HepG2 (cell line): Measurements from ENCODE around the gene HELT. TPM values are rescaled to one million over a fixed set of nuclear protein-coding genes. Genes with fewer than 3 reads are reported as not detected.

Experiments used
- ATAC-seq: fragments of 200-7000 bp; cut with Tn5 transposase; 3 replicates; pipeline ENCODE4 v1.9.1; 2020; ENCODE audit warnings: mild to moderate bottlenecking, moderate library complexity
- BruUV-seq: library from RNA; stranded (reverse); fragments of 400-500 nt; replicated peaks from 2 replicates; lab custom pipeline; 2021; lab: Mats Ljungman, UMichigan
- CTCF ChIA-PET: fragments of 300-600 bp; formaldehyde crosslinking; extraction: SDS; loops from one replicate; lab custom pipeline; 2021; ENCODE audit warnings: low total read pairs, inconsistent platforms, low intra/inter-chr PET ratio; lab: Yijun Ruan, JAX
- POLR2A ChIA-PET: fragments of 350-600 bp; sonication (Branson Sonifier 250); formaldehyde crosslinking; loops from one replicate; lab custom pipeline; 2020; ENCODE audit warnings: antibody characterized with exemption, inconsistent platforms; lab: Yijun Ruan, JAX
- DNase-seq: peaks from one replicate; pipeline ENCODE4 v3.0.0-alpha.2; 2015; ENCODE audit warnings: low spot score
- FAIRE-seq: peaks from 3 replicates; lab custom pipeline; 2011; peaks lifted over from hg19 to GRCh38; lab: Jason Lieb, UNC
- H2AFZ ChIP-seq: one replicate; pipeline ENCODE4 v1.6.1; 2011; ENCODE audit warnings: low read length, inconsistent platforms
- H3K27ac ChIP-seq: fragments of 300-600 bp; 3 replicates; pipeline ENCODE4 v1.8.0; 2011; ENCODE audit warnings: mixed run types, mild to moderate bottlenecking, mixed read lengths, low read length, inconsistent platforms; ENCODE audit not compliant: insufficient read depth; ENCODE audit errors: extremely low read length
- H3K27me3 ChIP-seq, 2 experiments: fragments of 200-600 bp in 1 of 2; 2 replicates in 1 of 2; 3 replicates in 1 of 2; pipeline versions ENCODE4 v1.6.0 to v1.8.0; 2011; ENCODE audit warnings: low read length in 2 of 2, mild to moderate bottlenecking in 2 of 2, moderate library complexity in 2 of 2, inconsistent platforms in 1 of 2; ENCODE audit not compliant: insufficient read depth in 2 of 2, control insufficient read depth in 1 of 2
- H3K36me3 ChIP-seq, 2 experiments: fragments of 200-600 bp in 1 of 2; replicated peaks in 1 of 2; 2 replicates in 1 of 2; 3 replicates in 1 of 2; pipeline versions ENCODE4 v1.5.1 to v1.8.0; 2011; ENCODE audit warnings: low read length in 2 of 2, inconsistent platforms in 1 of 2; ENCODE audit not compliant: insufficient read depth in 2 of 2, control insufficient read depth in 1 of 2
- H3K4me1 ChIP-seq: 2 replicates; pipeline ENCODE4 v1.5.1; 2012; ENCODE audit warnings: low read length, inconsistent platforms; ENCODE audit not compliant: insufficient read depth
- H3K4me2 ChIP-seq: 2 replicates; pipeline ENCODE4 v1.6.0; 2011; ENCODE audit warnings: low read depth, low read length, inconsistent platforms
- H3K4me3 ChIP-seq, 3 experiments: fragments of 200-600 bp in 1 of 3; sonication (generic), shearing (Covaris generic) in 1 of 3; replicated peaks in 1 of 3; 2 replicates each; pipeline ENCODE4 v1.5.1; 2011 to 2016; ENCODE audit warnings: low read length in 3 of 3, inconsistent platforms in 2 of 3, low read depth in 2 of 3, mild to moderate bottlenecking in 2 of 3, control low read depth in 1 of 3, mixed read lengths in 1 of 3; ENCODE audit not compliant: insufficient read depth in 1 of 3
- H3K79me2 ChIP-seq: one replicate; pipeline ENCODE4 v1.6.1; 2011; ENCODE audit warnings: low read length, inconsistent platforms; ENCODE audit not compliant: insufficient read depth
- H3K9ac ChIP-seq: 2 replicates; pipeline ENCODE4 v1.6.0; 2011; ENCODE audit warnings: mild to moderate bottlenecking, low read depth, low read length, inconsistent platforms; ENCODE audit not compliant: insufficient read depth
- H3K9me3 ChIP-seq: 2 replicates; pipeline ENCODE4 v1.5.1; 2012; ENCODE audit warnings: mild to moderate bottlenecking, low read length
- H4K20me1 ChIP-seq: 2 replicates; pipeline ENCODE4 v1.6.0; 2011; ENCODE audit warnings: inconsistent platforms, mild to moderate bottlenecking, low read length, moderate library complexity; ENCODE audit not compliant: insufficient read depth
- CCAR2 ChIP-seq: fragments of 200-400 bp; formaldehyde crosslinking; optimal IDR thresholded peaks from 2 replicates; pipeline ENCODE3; 2018; ENCODE audit warnings: low read depth, mild to moderate bottlenecking, low read length, moderate library complexity
- KLF16 ChIP-seq, 2 experiments: sonication (generic) in 1 of 2; formaldehyde crosslinking in 1 of 2; IDR thresholded peaks; 2 replicates each; pipeline versions ENCODE4 v1.6.1 to v1.8.0; 2016 to 2023; ENCODE audit warnings: missing genetic modification reagents in 2 of 2, missing compliant biosample characterization in 1 of 2
- NFE2 ChIP-seq: sonication (generic); formaldehyde crosslinking; IDR thresholded peaks from 2 replicates; pipeline ENCODE4 v1.4.0; 2020; ENCODE audit warnings: missing genetic modification reagents
- SOX6 ChIP-seq, 2 experiments: fragments of 450-650 bp in 1 of 2; sonication (generic) in 1 of 2; formaldehyde crosslinking in 1 of 2; IDR thresholded peaks; 2 replicates each; pipeline versions ENCODE4 v1.4.0 to v1.6.1; 2017 to 2020; ENCODE audit warnings: antibody characterized with exemption in 1 of 2, mild to moderate bottlenecking in 1 of 2, missing genetic modification reagents in 1 of 2
- TCF12 ChIP-seq, 2 experiments: fragments of 450-650 bp in 1 of 2; sonication (generic) in 1 of 2; formaldehyde crosslinking in 1 of 2; IDR thresholded peaks; 2 replicates each; pipeline versions ENCODE4 v1.6.1 to v1.8.0; 2017 to 2022; ENCODE audit warnings: antibody characterized with exemption in 1 of 2, mild to moderate bottlenecking in 1 of 2, missing genetic modification reagents in 1 of 2, moderate library complexity in 1 of 2
- XBP1 ChIP-seq: sonication (generic); formaldehyde crosslinking; IDR thresholded peaks from 2 replicates; pipeline ENCODE4 v1.5.0; 2020; ENCODE audit warnings: missing genetic modification reagents
- ZNF432 ChIP-seq: sonication (generic); formaldehyde crosslinking; IDR thresholded peaks from 2 replicates; pipeline ENCODE4 v1.5.0; 2020; ENCODE audit warnings: missing genetic modification reagents, mild to moderate bottlenecking, borderline replicate concordance
- ZNF792 ChIP-seq: IDR thresholded peaks from 2 replicates; pipeline ENCODE4 v1.6.1; 2016
- WGBS: methylation state at CpG from one replicate; pipeline ENCODE4 v1.1.6; 2017; ENCODE audit warnings: low lambda C conversion rate; 5-methylcytosine and 5-hydroxymethylcytosine counted together
- in situ Hi-C: cut with HindIII; loops from 2 replicates; pipeline ENCODE4 v1.10.0; 2017; ENCODE audit warnings: low pct_unique_long_range_greater_than_20kb; ENCODE audit not compliant: extremely low pct_ligation_motif_present
- intact Hi-C: fragments of 100-400 bp; cut with micrococcal nuclease; formaldehyde crosslinking; loops from one replicate; pipeline ENCODE4 v1.10.0; 2022; ENCODE audit not compliant: unreplicated experiment
- polyA plus RNA-seq, 8 experiments: library from polyadenylated mRNA; depleted of rRNA in 3 of 8; stranded (reverse) in 7 of 8; unstranded in 1 of 8; fragments of >200 nt; fragmentation: Illumina TruSeq in 4 of 8; extraction: Trizol in 4 of 8; gene quantifications; 2 replicates each; pipeline versions ENCODE4 v1.2.1 to v1.2.3, GENCODE V29; 2011 to 2016; ENCODE audit warnings: low read depth in 4 of 8, missing spikeins in 1 of 8, mixed read lengths in 1 of 8; ENCODE audit not compliant: insufficient read depth in 1 of 8
- total RNA-seq, 5 experiments: library from RNA; depleted of rRNA; stranded (reverse); fragments of >200 nt; fragmentation: Illumina TruSeq; extraction: Trizol; gene quantifications; 2 replicates each; pipeline ENCODE4 v1.2.3, GENCODE V29; 2016; ENCODE audit warnings: low read depth in 1 of 5
- TF ChIP-seq, protein P1 (sequence below): sonication (generic); formaldehyde crosslinking; IDR thresholded peaks from 2 replicates; pipeline ENCODE4 v1.8.1; 2023; ENCODE audit warnings: mild to moderate bottlenecking, missing genetic modification reagents
- TF ChIP-seq, protein P2 (sequence below): sonication (generic); formaldehyde crosslinking; IDR thresholded peaks from 2 replicates; pipeline ENCODE4 v1.4.0; 2020; ENCODE audit warnings: missing genetic modification reagents, mild to moderate bottlenecking, borderline replicate concordance
- TF ChIP-seq, protein P3 (sequence below): sonication (generic); formaldehyde crosslinking; IDR thresholded peaks from 2 replicates; pipeline ENCODE4 v1.4.0; 2020; ENCODE audit warnings: missing genetic modification reagents

The HELT gene
- total and polyA plus RNA-seq, 2 of the 13 experiments (the other 11 are each of a cell fraction or from before 2014, with no cell fraction given): not detected

DNA sequence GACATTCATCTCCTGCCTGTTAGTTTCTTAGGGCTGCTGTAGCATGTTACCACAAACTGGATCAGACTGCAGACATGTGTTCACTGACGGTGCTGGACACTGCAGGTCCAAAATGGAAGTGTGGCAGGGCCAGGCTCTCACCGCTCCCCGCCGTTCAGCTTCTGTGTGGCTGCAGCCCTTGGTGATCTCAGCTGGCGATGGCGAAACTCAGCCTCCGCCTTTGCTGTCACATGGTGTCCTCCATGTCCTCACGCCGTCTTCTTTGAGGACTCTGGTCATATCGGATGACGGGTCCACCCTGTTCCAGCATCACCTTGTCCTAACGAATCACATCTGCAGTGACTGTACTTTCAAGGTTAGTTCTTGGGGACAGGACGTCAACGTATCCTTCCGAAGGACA, 25.9 kb upstream of the HELT start:
- Histone ChIP-seq H3K36me3 (no peaks in the 10 kb centered on the region), H3K4me3 (no peak overlapping the region), H2AFZ (no peak overlapping the region), H4K20me1 (no peaks in the 10 kb centered on the region), H3K9ac (no peak overlapping the region), H3K4me2 (no peak overlapping the region), H3K4me1 (no peaks in the 10 kb centered on the region), H3K27me3 (peaks cover 5 to 35% of the 10 kb centered on the region in 2 experiments; a peak in 4 of 5 replicates), H3K9me3 (no peaks in the 10 kb centered on the region), H3K27ac (no peak overlapping the region), H3K79me2 (no peaks in the 10 kb centered on the region)
- WGBS: 62% methylated on average over 9 of the region's 15 CpGs
- POLR2A ChIA-PET: no interaction called here
- intact Hi-C loops (no loop called here), in situ Hi-C loops (no loop called here)
- DNase-seq: no peak
- BruUV-seq: no TSS peak
- ATAC-seq: no peak
- no peak for TF ChIP-seq ZNF432
- TF ChIP-seq, protein P1, sequence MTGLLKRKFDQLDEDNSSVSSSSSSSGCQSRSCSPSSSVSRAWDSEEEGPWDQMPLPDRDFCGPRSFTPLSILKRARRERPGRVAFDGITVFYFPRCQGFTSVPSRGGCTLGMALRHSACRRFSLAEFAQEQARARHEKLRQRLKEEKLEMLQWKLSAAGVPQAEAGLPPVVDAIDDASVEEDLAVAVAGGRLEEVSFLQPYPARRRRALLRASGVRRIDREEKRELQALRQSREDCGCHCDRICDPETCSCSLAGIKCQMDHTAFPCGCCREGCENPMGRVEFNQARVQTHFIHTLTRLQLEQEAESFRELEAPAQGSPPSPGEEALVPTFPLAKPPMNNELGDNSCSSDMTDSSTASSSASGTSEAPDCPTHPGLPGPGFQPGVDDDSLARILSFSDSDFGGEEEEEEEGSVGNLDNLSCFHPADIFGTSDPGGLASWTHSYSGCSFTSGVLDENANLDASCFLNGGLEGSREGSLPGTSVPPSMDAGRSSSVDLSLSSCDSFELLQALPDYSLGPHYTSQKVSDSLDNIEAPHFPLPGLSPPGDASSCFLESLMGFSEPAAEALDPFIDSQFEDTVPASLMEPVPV (CRISPR knock-in tag): no peak
- TF ChIP-seq, protein P2, sequence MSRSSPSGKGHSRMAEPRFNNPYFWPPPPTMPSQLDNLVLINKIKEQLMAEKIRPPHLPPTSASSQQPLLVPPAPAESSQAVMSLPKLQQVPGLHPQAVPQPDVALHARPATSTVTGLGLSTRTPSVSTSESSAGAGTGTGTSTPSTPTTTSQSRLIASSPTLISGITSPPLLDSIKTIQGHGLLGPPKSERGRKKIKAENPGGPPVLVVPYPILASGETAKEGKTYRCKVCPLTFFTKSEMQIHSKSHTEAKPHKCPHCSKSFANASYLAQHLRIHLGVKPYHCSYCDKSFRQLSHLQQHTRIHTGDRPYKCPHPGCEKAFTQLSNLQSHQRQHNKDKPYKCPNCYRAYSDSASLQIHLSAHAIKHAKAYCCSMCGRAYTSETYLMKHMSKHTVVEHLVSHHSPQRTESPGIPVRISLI (CRISPR knock-in tag): no peak
- no peak for TF ChIP-seq CCAR2
- TF ChIP-seq SOX6 (IDR thresholded peaks at IDR 0.05): no peak
- TF ChIP-seq SOX6 (CRISPR knock-in tag; IDR thresholded peaks at IDR 0.05): no peak
- TF ChIP-seq KLF16 (CRISPR knock-in tag; IDR thresholded peaks at IDR 0.05): no peak
- TF ChIP-seq TCF12 (IDR thresholded peaks at IDR 0.05): no peak
- no peak for TF ChIP-seq TCF12 (CRISPR knock-in tag; IDR thresholded peaks at IDR 0.05)
- no peak for TF ChIP-seq NFE2
- TF ChIP-seq, protein P3, sequence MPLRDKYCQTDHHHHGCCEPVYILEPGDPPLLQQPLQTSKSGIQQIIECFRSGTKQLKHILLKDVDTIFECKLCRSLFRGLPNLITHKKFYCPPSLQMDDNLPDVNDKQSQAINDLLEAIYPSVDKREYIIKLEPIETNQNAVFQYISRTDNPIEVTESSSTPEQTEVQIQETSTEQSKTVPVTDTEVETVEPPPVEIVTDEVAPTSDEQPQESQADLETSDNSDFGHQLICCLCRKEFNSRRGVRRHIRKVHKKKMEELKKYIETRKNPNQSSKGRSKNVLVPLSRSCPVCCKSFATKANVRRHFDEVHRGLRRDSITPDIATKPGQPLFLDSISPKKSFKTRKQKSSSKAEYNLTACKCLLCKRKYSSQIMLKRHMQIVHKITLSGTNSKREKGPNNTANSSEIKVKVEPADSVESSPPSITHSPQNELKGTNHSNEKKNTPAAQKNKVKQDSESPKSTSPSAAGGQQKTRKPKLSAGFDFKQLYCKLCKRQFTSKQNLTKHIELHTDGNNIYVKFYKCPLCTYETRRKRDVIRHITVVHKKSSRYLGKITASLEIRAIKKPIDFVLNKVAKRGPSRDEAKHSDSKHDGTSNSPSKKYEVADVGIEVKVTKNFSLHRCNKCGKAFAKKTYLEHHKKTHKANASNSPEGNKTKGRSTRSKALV (CRISPR knock-in tag): no peak
- TF ChIP-seq XBP1: no peak
- TF ChIP-seq ZNF792: no peak
- CTCF ChIA-PET: no interaction called here
- no peak for FAIRE-seq
